ENCODE data around the gene MAOB.

GRCh38 chrX:43813898-43814297, 68.4 kb downstream of the MAOB start:
- TF ChIP-seq POLR2AphosphoS5 (IDR thresholded peaks at IDR 0.05) = no peak
- TF ChIP-seq, protein P1, sequence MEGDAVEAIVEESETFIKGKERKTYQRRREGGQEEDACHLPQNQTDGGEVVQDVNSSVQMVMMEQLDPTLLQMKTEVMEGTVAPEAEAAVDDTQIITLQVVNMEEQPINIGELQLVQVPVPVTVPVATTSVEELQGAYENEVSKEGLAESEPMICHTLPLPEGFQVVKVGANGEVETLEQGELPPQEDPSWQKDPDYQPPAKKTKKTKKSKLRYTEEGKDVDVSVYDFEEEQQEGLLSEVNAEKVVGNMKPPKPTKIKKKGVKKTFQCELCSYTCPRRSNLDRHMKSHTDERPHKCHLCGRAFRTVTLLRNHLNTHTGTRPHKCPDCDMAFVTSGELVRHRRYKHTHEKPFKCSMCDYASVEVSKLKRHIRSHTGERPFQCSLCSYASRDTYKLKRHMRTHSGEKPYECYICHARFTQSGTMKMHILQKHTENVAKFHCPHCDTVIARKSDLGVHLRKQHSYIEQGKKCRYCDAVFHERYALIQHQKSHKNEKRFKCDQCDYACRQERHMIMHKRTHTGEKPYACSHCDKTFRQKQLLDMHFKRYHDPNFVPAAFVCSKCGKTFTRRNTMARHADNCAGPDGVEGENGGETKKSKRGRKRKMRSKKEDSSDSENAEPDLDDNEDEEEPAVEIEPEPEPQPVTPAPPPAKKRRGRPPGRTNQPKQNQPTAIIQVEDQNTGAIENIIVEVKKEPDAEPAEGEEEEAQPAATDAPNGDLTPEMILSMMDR (IDR thresholded peaks at IDR 0.05) = no peak
- no peak for TF ChIP-seq EP300 (IDR thresholded peaks at IDR 0.05)
- TF ChIP-seq POLR2A (IDR thresholded peaks at IDR 0.05) = no peak

All from upper lobe of left lung (tissue), 4 donors.